ENCODE data around the gene DEDD. TPM values are rescaled to one million over a fixed set of nuclear protein-coding genes. Genes with fewer than 3 reads are reported as not detected.

DEDD gene
- polyA plus RNA-seq, 1 of the 3 experiments (the other 2 are of a cell fraction): 45.0 TPM

DNA sequence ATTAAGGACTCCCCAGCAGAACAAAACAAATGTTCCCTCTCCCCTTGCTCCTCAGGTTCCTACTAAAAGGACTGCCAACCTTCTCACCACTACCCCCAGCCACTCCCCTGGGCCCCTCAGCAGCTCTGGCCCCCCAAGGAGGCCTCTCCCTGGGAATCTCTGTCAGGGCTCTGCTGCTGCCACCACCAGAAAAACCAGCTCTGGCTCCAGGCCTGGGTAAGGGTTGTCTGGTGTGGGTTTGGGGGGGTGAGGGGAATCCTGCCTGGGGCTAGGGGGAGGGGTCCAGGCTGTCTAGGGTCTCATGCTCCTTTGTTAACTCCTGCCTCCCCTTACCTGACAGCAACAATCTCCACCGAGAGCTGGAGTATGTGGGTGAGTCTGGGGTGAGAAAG, 47.9 kb downstream of the DEDD start:
- H3K9ac ChIP-seq: no peak overlapping the region
- POLR2A ChIA-PET: no interaction called here
- peaks cover 8 to 13% of the 10 kb centered on the region in 2 experiments; a peak in 2 of 4 replicates for H3K4me1 ChIP-seq (ENCODE audit: control insufficient read depth in 1 of 2, insufficient read depth in 2 of 2, low read depth in 1 of 2, low read length in 1 of 2)
- no peak for DNase-seq
- peak overlapping the region; percentile 19; the same call in 1 of the 2 replicates for H3K4me2 ChIP-seq
- no peaks in the 10 kb centered on the region for H3K36me3 ChIP-seq (replicated peaks in 1 of 2; ENCODE audit: control insufficient read depth in 1 of 2, insufficient read depth in 2 of 2, low read length in 1 of 2)
- no peaks in the 10 kb centered on the region for H3K27me3 ChIP-seq (ENCODE audit: insufficient read depth)
- H3K9me2 ChIP-seq: no peaks in the 10 kb centered on the region
- H2AFZ ChIP-seq (ENCODE audit: low read depth): 0 out of 2 replicates have a peak overlapping the region, but pooled peaks have one; percentile 47
- TF ChIP-seq JUND (IDR thresholded peaks at IDR 0.05): no peak
- TF ChIP-seq ELF1 (IDR thresholded peaks at IDR 0.05): no peak
- TF ChIP-seq, protein P1, sequence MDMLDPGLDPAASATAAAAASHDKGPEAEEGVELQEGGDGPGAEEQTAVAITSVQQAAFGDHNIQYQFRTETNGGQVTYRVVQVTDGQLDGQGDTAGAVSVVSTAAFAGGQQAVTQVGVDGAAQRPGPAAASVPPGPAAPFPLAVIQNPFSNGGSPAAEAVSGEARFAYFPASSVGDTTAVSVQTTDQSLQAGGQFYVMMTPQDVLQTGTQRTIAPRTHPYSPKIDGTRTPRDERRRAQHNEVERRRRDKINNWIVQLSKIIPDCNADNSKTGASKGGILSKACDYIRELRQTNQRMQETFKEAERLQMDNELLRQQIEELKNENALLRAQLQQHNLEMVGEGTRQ (IDR thresholded peaks at IDR 0.05; ENCODE audit: borderline replicate concordance, low read depth, low read length): no peak
- no peak for TF ChIP-seq MXI1 (IDR thresholded peaks at IDR 0.05; ENCODE audit: low read depth, low read length)
- TF ChIP-seq GATA2 (CRISPR knock-in tag; IDR thresholded peaks at IDR 0.05): no peak
- no peak for TF ChIP-seq FOXM1 (IDR thresholded peaks at IDR 0.05; ENCODE audit: low read depth)
- TF ChIP-seq YY1 (IDR thresholded peaks at IDR 0.05; ENCODE audit: low read depth): no peak
- no peak for TF ChIP-seq TCF12 (IDR thresholded peaks at IDR 0.05)
- TF ChIP-seq, protein P2, sequence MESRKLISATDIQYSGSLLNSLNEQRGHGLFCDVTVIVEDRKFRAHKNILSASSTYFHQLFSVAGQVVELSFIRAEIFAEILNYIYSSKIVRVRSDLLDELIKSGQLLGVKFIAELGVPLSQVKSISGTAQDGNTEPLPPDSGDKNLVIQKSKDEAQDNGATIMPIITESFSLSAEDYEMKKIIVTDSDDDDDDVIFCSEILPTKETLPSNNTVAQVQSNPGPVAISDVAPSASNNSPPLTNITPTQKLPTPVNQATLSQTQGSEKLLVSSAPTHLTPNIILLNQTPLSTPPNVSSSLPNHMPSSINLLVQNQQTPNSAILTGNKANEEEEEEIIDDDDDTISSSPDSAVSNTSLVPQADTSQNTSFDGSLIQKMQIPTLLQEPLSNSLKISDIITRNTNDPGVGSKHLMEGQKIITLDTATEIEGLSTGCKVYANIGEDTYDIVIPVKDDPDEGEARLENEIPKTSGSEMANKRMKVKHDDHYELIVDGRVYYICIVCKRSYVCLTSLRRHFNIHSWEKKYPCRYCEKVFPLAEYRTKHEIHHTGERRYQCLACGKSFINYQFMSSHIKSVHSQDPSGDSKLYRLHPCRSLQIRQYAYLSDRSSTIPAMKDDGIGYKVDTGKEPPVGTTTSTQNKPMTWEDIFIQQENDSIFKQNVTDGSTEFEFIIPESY (IDR thresholded peaks at IDR 0.05; ENCODE audit: borderline replicate concordance, low read depth): no peak
- no peak for TF ChIP-seq GABPA (IDR thresholded peaks at IDR 0.05; ENCODE audit: low read depth)
- TF ChIP-seq, protein P3, sequence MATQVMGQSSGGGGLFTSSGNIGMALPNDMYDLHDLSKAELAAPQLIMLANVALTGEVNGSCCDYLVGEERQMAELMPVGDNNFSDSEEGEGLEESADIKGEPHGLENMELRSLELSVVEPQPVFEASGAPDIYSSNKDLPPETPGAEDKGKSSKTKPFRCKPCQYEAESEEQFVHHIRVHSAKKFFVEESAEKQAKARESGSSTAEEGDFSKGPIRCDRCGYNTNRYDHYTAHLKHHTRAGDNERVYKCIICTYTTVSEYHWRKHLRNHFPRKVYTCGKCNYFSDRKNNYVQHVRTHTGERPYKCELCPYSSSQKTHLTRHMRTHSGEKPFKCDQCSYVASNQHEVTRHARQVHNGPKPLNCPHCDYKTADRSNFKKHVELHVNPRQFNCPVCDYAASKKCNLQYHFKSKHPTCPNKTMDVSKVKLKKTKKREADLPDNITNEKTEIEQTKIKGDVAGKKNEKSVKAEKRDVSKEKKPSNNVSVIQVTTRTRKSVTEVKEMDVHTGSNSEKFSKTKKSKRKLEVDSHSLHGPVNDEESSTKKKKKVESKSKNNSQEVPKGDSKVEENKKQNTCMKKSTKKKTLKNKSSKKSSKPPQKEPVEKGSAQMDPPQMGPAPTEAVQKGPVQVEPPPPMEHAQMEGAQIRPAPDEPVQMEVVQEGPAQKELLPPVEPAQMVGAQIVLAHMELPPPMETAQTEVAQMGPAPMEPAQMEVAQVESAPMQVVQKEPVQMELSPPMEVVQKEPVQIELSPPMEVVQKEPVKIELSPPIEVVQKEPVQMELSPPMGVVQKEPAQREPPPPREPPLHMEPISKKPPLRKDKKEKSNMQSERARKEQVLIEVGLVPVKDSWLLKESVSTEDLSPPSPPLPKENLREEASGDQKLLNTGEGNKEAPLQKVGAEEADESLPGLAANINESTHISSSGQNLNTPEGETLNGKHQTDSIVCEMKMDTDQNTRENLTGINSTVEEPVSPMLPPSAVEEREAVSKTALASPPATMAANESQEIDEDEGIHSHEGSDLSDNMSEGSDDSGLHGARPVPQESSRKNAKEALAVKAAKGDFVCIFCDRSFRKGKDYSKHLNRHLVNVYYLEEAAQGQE (IDR thresholded peaks at IDR 0.05; ENCODE audit: low read depth, low read length): no peak
- TF ChIP-seq MEF2A (IDR thresholded peaks at IDR 0.05; ENCODE audit: borderline replicate concordance, low read depth): no peak
- H3K27ac ChIP-seq (ENCODE audit: low read depth in 2 of 2, low read length in 1 of 2): no peak overlapping the region
- H4K20me1 ChIP-seq (ENCODE audit: insufficient read depth): no peaks in the 10 kb centered on the region
- WGBS (ENCODE audit: low lambda C conversion rate): 80% methylated on average over 1 of the region's 1 CpG
- H3F3A ChIP-seq (replicated peaks; ENCODE audit: insufficient read depth): no peaks in the 10 kb centered on the region
- H3K9me3 ChIP-seq: no peaks in the 10 kb centered on the region
- no peak overlapping the region for H3K4me3 ChIP-seq (ENCODE audit: low read depth in 2 of 2, low read length in 1 of 2)
- H3K79me2 ChIP-seq (ENCODE audit: insufficient read depth): no peaks in the 10 kb centered on the region
- CTCF ChIA-PET: interaction anchor here (0.7 to 22.7 kb wide), 3 partner anchors 10 to 13 kb away, joined by 3 to 198 read pairs (median 3); partner anchors contain the start of gene KLHDC9
